H9 (cell line): Measurements from ENCODE around the gene IRF4. TPM values are rescaled to one million over a fixed set of nuclear protein-coding genes. Genes with fewer than 3 reads are reported as not detected.

Source experiments
- DNase-seq: peaks from one replicate; pipeline ENCODE4 v3.0.0-alpha.2; 2017
- H2AFZ ChIP-seq: one replicate; pipeline ENCODE4 v1.6.1; 2013; ENCODE audit warnings: mild to moderate bottlenecking, low read length, control low read depth, moderate library complexity
- H2AK5ac ChIP-seq: 2 replicates; pipeline ENCODE4 v1.6.1; 2013; ENCODE audit warnings: low read length, control low read depth, mixed read lengths; ENCODE audit not compliant: insufficient read length
- H2BK120ac ChIP-seq: one replicate; pipeline ENCODE4 v1.6.1; 2013; ENCODE audit warnings: low read depth, mild to moderate bottlenecking, low read length, control low read depth, inconsistent platforms; ENCODE audit not compliant: poor library complexity, severe bottlenecking
- H2BK12ac ChIP-seq: 2 replicates; pipeline ENCODE4 v1.6.1; 2013; ENCODE audit warnings: low read length, control low read depth, mixed read lengths, low read depth; ENCODE audit not compliant: insufficient read length
- H2BK15ac ChIP-seq: 2 replicates; pipeline ENCODE4 v1.6.1; 2013; ENCODE audit warnings: low read depth, low read length, control low read depth
- H2BK20ac ChIP-seq: one replicate; pipeline ENCODE4 v1.6.1; 2013; ENCODE audit warnings: low read depth, mild to moderate bottlenecking, low read length, control low read depth, inconsistent platforms; ENCODE audit not compliant: poor library complexity, severe bottlenecking
- H2BK5ac ChIP-seq: 2 replicates; pipeline ENCODE4 v1.6.1; 2013; ENCODE audit warnings: low read length, control low read depth, mixed read lengths; ENCODE audit not compliant: insufficient read length
- H3K14ac ChIP-seq: 2 replicates; pipeline ENCODE4 v1.6.1; 2013; ENCODE audit warnings: low read length, control low read depth; ENCODE audit not compliant: insufficient read depth
- H3K18ac ChIP-seq: 2 replicates; pipeline ENCODE4 v1.6.1; 2013; ENCODE audit warnings: low read depth, mild to moderate bottlenecking, mixed read lengths, low read length, control low read depth; ENCODE audit not compliant: insufficient read length
- H3K23ac ChIP-seq: 2 replicates; pipeline ENCODE4 v1.6.1; 2013; ENCODE audit warnings: low read length, control low read depth, mixed read lengths, low read depth; ENCODE audit not compliant: insufficient read length
- H3K23me2 ChIP-seq: 2 replicates; pipeline ENCODE4 v1.6.1; 2013; ENCODE audit warnings: low read depth, mild to moderate bottlenecking, mixed read lengths, low read length, control low read depth; ENCODE audit not compliant: insufficient read length, poor library complexity, severe bottlenecking
- H3K27ac ChIP-seq: 2 replicates; pipeline ENCODE4 v1.5.1; 2013; ENCODE audit warnings: low read length, control low read depth, mixed read lengths, low read depth; ENCODE audit not compliant: insufficient read length
- H3K27me3 ChIP-seq: 2 replicates; pipeline ENCODE4 v1.6.1; 2013; ENCODE audit warnings: low read length, control low read depth, inconsistent platforms; ENCODE audit not compliant: insufficient read depth
- H3K4ac ChIP-seq: 2 replicates; pipeline ENCODE4 v1.6.1; 2013; ENCODE audit warnings: low read depth, mild to moderate bottlenecking, control low read depth, inconsistent platforms, low read length, moderate library complexity
- H3K4me1 ChIP-seq: 2 replicates; pipeline ENCODE4 v1.6.1; 2013; ENCODE audit warnings: low read length, control low read depth, inconsistent platforms; ENCODE audit not compliant: insufficient read depth
- H3K4me2 ChIP-seq: 2 replicates; pipeline ENCODE4 v1.6.1; 2013; ENCODE audit warnings: low read length, control low read depth, mixed read lengths; ENCODE audit not compliant: insufficient read length, insufficient read depth
- H3K56ac ChIP-seq: 2 replicates; pipeline ENCODE4 v1.6.1; 2013; ENCODE audit warnings: low read depth, mild to moderate bottlenecking, mixed read lengths, low read length, control low read depth; ENCODE audit not compliant: insufficient read length
- H3K79me1 ChIP-seq: 2 replicates; pipeline ENCODE4 v1.6.1; 2013; ENCODE audit warnings: low read depth, mild to moderate bottlenecking, moderate library complexity, low read length, control low read depth, inconsistent platforms; ENCODE audit not compliant: insufficient read depth, poor library complexity, severe bottlenecking
- H3K79me2 ChIP-seq: 2 replicates; pipeline ENCODE4 v1.6.1; 2013; ENCODE audit warnings: low read length, control low read depth, inconsistent platforms; ENCODE audit not compliant: insufficient read depth
- H3K9ac ChIP-seq: 2 replicates; pipeline ENCODE4 v1.6.1; 2013; ENCODE audit warnings: low read length, control low read depth, mixed read lengths; ENCODE audit not compliant: insufficient read length; ENCODE audit errors: extremely low read depth
- H3K9me3 ChIP-seq: one replicate; pipeline ENCODE4 v1.6.1; 2013; ENCODE audit warnings: low read depth, low read length, inconsistent platforms; ENCODE audit not compliant: control insufficient read depth
- H3T11ph ChIP-seq: one replicate; pipeline ENCODE4 v1.6.1; 2013; ENCODE audit warnings: mild to moderate bottlenecking, low read length, control low read depth, inconsistent platforms
- H4K20me1 ChIP-seq: one replicate; pipeline ENCODE4 v1.6.1; 2013; ENCODE audit not compliant: control insufficient read depth, insufficient read length, insufficient read depth
- H4K5ac ChIP-seq: 2 replicates; pipeline ENCODE4 v1.6.1; 2013; ENCODE audit warnings: low read depth, mild to moderate bottlenecking, mixed read lengths, low read length, control low read depth; ENCODE audit not compliant: insufficient read length
- H4K8ac ChIP-seq: replicated peaks from 2 replicates; pipeline ENCODE4 v1.6.1; 2013; ENCODE audit warnings: low read length, control low read depth, mixed read lengths, low read depth; ENCODE audit not compliant: insufficient read length
- H4K91ac ChIP-seq: 2 replicates; pipeline ENCODE4 v1.6.1; 2013; ENCODE audit warnings: low read depth, mild to moderate bottlenecking, moderate library complexity, mixed read lengths, low read length, control low read depth; ENCODE audit not compliant: insufficient read length
- H3K27ac Mint-ChIP-seq, 3 experiments: 2 replicates in 2 of 3; 3 replicates in 1 of 3; pipeline ENCODE4 v1.8.0; 2020 to 2021; ENCODE audit warnings: mixed read lengths in 3 of 3, mild to moderate bottlenecking in 1 of 3, moderate library complexity in 1 of 3
- H3K27me3 Mint-ChIP-seq: 2 replicates; pipeline ENCODE4 v1.8.0; 2021; ENCODE audit warnings: low read depth, mild to moderate bottlenecking, moderate library complexity, mixed read lengths
- H3K36me3 Mint-ChIP-seq, 3 experiments: 2 replicates in 2 of 3; 3 replicates in 1 of 3; pipeline ENCODE4 v1.8.0; 2020 to 2021; ENCODE audit warnings: low read depth in 3 of 3, mixed read lengths in 3 of 3; ENCODE audit not compliant: insufficient read depth in 1 of 3
- H3K4me1 Mint-ChIP-seq, 2 experiments: 2 replicates each; pipeline ENCODE4 v1.8.0; 2020; ENCODE audit warnings: mixed read lengths in 2 of 2
- H3K4me3 Mint-ChIP-seq, 2 experiments: 2 replicates in 1 of 2; 3 replicates in 1 of 2; pipeline ENCODE4 v1.8.0; 2020 to 2021; ENCODE audit warnings: mild to moderate bottlenecking in 2 of 2, mixed read lengths in 2 of 2, moderate library complexity in 1 of 2
- H3K9me3 Mint-ChIP-seq, 2 experiments: 2 replicates in 1 of 2; 3 replicates in 1 of 2; pipeline ENCODE4 v1.8.0; 2020; ENCODE audit warnings: mild to moderate bottlenecking in 2 of 2, mixed read lengths in 2 of 2, moderate library complexity in 1 of 2
- CTCF ChIP-seq: fragments of 200-600 bp; sonication (generic); conservative IDR thresholded peaks from 3 replicates; pipeline ENCODE4 v1.8.0; 2021; ENCODE audit warnings: antibody characterized with exemption, mild to moderate bottlenecking
- total RNA-seq: library from RNA; stranded (reverse); gene quantifications from 2 replicates; pipeline ENCODE4 v1.2.1, GENCODE V29; 2021

IRF4 gene
- total RNA-seq, 1 experiment from 2014 or later: 0.31 TPM

DNA sequence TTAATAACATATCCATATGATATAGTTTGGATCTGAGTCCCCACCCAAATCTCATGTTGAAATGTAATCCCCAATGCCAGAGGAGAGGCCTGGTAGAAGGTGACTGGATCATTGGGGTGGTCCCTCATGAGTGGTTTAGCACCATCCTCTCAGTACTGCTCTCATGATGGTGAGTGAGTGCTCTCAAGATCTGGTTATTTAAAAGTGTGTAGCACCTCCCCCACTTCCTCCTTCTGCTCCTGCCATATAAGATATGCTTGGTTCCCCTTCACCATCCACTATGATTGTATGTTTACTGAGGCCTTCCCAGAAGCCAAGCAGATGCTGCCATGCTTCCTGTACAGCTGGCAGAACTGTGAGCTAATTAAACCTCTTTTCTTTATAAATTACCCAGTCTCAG, 22.9 kb downstream of the IRF4 start:
- Histone ChIP-seq H4K5ac (no peak overlapping the region), H3K23ac (no peak overlapping the region), H4K91ac (no peak overlapping the region), H3K56ac (no peak overlapping the region), H3K27ac (no peak overlapping the region), H4K8ac (no peak overlapping the region), H3K79me2 (no peaks in the 10 kb centered on the region), H3T11ph (no peak overlapping the region), H3K4me2 (no peak overlapping the region), H2BK20ac (no peak overlapping the region), H3K9ac (no peak overlapping the region), H2AFZ (no peak overlapping the region), H2BK12ac (no peak overlapping the region), H3K23me2 (no peaks in the 10 kb centered on the region), H3K9me3 (no peaks in the 10 kb centered on the region), H2BK15ac (no peak overlapping the region), H3K14ac (no peak overlapping the region), H3K4ac (no peak overlapping the region), H3K79me1 (no peaks in the 10 kb centered on the region), H4K20me1 (no peaks in the 10 kb centered on the region), H2AK5ac (no peak overlapping the region), H2BK5ac (no peak overlapping the region), H3K27me3 (no peaks in the 10 kb centered on the region), H3K4me1 (no peaks in the 10 kb centered on the region), H3K18ac (no peak overlapping the region), H2BK120ac (no peak overlapping the region)
- no peak for DNase-seq
- Mint-ChIP-seq H3K9me3 (peaks cover 0 to 4% of the 10 kb centered on the region in 2 experiments; a peak in 1 of 5 replicates), H3K4me1 (peaks cover 5 to 12% of the 10 kb centered on the region in 2 experiments), H3K4me3 (no peak overlapping the region), H3K27ac (no peak overlapping the region), H3K27me3 (peaks cover 3% of the 10 kb centered on the region), H3K36me3 (no peaks in the 10 kb centered on the region)
- no peak for TF ChIP-seq CTCF
